T47D (cell line): Measurements from ENCODE around the gene VWA3A.
"Not testable (repeated sequence)": the region's sequence is repeated elsewhere in the genome, so short reads cannot be mapped to it uniquely, and the experiment has no call there.

Experiments used
- DNase-seq, 2 experiments: peaks; one replicate each; pipeline versions ENCODE4 v3.0.0 to v3.0.0-alpha.2; 2011 to 2012; ENCODE audit warnings: low read depth in 1 of 2, low spot score in 1 of 2
- JUND ChIP-seq: IDR thresholded peaks from 2 replicates; pipeline ENCODE4 v1.6.1; 2012; ENCODE audit warnings: low read depth
- in situ Hi-C: cut with HindIII; loops from 2 replicates; pipeline ENCODE4 v1.10.0; 2016; ENCODE audit warnings: low sequenced_read_pairs, low pct_unique_long_range_greater_than_20kb

VWA3A gene

GRCh38 chr16:22099256-22099975 is 7.1 kb downstream of the VWA3A start:
- no peak for TF ChIP-seq JUND
- in situ Hi-C loops: no loop called here
- no peak for DNase-seq

DNA sequence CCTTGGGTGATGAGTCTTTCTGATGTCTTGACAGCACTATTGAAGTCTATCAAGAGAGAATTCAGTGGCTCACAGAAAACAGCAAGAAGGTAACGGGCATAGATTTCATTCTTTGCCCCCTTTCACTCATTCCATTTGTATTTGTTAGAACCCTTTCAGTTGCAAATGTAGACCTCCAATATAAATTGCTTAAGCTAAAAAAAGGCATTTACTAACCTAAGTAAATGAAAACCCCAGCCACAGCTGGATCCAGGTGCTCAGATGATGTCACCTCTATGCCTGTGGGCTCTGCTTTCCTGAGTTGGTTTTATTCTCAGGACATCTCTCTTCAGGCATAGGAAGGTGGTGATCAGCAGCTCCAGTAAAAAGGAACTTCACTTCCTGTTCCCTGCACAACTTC is 11.1 kb downstream of the VWA3A start:
- DNase-seq: no peak
- in situ Hi-C loops: no loop called here

GRCh38 chr16:22109258-22109898 is 17.0 kb downstream of the VWA3A start:
- in situ Hi-C loops: no loop called here
- no peak for TF ChIP-seq JUND
- DNase-seq: no peak

More for the DNA sequence above, 11.1 kb downstream of the VWA3A start:
- TF ChIP-seq JUND: no peak

DNA sequence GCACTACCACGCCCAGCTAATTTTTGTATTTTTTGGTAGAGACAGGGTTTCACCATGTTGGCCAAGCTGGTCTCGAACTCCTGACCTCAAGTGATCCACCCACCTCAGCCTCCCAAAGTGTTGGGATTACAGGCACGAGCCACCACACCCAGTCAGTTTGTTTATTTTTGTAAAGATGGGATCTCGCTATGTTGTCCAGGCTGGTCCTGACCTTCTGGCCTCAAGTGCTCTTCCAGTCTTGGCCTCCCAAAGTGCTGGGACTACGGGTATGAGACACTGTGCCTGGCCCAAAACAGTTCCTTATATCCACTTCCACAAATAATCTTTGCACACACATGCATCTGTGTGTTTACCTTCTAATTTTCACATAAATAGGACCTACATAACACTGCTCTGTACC is 19.3 kb downstream of the VWA3A start:
- DNase-seq, in situ Hi-C loops: not testable (repeated sequence)

DNA sequence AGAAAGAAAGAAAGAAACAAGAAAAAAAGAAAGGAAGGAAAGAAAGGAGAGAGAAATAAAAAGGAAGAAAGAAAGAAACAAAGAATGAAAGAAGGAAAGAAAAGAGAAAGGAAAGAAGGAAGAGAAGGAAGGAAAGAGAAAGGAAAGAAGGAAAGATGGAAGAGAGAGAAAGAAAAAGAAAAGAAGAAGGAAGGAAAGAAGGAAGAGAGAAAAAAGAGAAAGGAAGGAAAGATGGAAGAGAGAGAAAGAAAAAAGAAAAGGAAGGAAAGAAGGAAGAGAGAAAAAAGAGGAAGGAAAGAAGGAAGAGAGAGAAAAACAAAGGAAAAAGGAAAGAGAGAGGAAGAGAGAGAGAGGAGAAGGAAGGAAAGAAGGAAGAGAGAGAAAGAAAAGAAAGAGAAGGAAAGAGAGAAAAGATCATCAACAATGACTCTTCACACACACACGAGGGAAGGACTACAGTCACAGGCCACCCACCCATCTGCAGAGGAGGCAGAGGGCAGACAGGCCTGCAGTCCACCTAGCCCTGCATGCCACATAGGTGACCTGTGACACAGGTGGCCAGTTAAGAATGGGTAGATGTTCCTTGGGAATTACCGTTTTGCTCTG is 23.9 kb downstream of the VWA3A start:
- DNase-seq: no peak
- in situ Hi-C loops: no loop called here
- no peak for TF ChIP-seq JUND

DNA sequence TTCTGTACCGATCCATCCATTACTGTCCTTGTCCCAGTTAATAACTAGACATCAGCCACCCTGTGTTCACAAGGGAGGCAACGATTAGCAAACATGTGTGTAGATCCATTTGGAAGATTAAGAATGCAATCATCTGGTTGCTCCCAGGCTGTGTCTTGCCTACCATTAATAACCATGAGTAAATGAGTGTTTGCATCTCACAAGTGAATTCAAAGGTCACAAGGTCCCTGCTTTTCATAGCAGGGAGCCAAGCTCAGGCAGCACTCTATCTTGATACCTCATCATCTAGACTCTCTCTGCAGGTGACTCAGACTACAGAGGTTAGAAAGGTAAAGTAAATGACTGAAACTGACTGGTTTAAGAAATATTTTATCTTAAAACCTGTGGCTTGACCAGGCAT is 25.3 kb downstream of the VWA3A start:
- DNase-seq: no peak
- in situ Hi-C loops: no loop called here
- no peak for TF ChIP-seq JUND

DNA sequence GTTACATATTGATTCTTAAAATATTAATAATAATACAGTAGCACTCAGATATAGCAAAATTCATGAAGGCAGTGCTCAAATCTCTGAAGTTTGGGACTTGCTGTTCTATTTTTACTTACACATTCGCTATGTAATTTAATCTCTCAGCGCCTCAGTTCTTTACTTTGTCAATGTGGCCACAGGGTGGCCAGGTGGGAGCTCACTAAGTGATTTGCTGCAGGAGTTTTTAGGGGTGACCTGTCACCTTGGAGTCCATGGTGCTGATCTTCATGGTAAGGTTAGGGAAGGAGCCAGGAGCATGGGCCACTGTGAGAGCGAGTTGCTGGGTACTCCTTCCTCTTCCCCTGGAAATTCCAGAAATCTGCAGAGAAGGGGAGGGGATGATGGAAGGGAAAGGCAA is 28.1 kb downstream of the VWA3A start:
- TF ChIP-seq JUND: no peak
- in situ Hi-C loops: no loop called here
- no peak for DNase-seq

DNA sequence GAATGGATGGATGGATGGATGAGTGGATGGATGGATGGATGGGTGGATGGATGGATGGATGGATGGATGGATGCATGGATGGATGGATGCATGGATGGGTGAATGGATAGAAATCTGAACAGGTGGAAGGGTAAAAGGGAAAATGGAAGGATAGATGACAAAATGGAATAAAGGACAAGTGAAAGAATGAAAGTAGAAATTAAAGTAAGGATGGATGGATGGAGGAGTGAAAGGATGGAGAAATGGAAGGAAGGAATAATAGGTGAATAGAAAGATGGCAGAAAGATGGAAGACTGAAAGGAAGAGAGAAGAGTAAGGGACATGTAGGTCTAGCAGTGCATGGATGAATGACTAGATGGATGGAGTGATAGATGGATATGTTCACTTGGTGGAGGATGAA is 29.9 kb downstream of the VWA3A start:
- in situ Hi-C loops: no loop called here
- DNase-seq: no peak
- no peak for TF ChIP-seq JUND

- in situ Hi-C loops: no loop called here
- peak in 1 of 2 experiments; percentile 15 for DNase-seq
- TF ChIP-seq JUND: no peak
These were observed 30.8 kb downstream of the VWA3A start for GRCh38 chr16:22123146-22123545.

DNA sequence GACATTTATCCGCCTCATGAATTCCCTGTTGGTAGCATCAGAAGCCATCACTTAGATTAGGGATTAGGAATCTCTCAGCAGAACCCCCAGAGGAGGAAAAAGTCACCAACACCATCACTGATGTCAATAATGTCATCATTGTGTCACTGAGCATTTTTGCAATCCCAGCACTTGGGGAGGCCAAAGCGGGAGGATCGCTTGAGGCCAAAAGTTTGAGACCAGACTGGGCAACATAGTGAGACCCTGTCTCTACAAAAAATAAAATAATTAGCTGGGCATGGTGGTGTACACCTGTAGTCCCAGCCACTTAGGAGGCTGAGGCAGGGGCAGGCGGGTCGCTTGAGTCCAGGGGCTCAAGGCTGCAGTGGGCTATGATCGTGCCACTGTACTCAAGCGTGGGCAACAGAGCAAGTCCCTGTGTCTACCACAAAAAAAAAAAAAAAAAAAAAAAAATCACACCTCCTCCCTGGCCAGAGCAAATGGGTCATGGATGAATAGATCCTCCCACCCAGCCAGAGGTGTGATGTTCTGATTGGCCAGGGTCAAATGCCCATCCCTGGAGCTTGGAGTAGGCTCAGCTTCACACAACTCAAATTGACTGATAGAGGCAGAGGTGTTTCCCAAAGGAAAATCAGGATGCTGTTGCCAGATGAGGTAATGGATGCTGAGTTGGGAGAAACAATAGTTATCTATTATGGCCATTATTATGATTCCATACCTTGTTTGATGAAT is 31.6 kb downstream of the VWA3A start:
- DNase-seq: no peak
- TF ChIP-seq JUND: no peak
- in situ Hi-C loops: no loop called here

- in situ Hi-C loops: no loop called here
- DNase-seq: no peak
- TF ChIP-seq JUND: no peak
These were observed 32.4 kb downstream of the VWA3A start for GRCh38 chr16:22124583-22125284.

- DNase-seq: no peak
- in situ Hi-C loops: no loop called here
- TF ChIP-seq JUND: no peak
These were observed 33.8 kb downstream of the VWA3A start for GRCh38 chr16:22126037-22126558.

DNA sequence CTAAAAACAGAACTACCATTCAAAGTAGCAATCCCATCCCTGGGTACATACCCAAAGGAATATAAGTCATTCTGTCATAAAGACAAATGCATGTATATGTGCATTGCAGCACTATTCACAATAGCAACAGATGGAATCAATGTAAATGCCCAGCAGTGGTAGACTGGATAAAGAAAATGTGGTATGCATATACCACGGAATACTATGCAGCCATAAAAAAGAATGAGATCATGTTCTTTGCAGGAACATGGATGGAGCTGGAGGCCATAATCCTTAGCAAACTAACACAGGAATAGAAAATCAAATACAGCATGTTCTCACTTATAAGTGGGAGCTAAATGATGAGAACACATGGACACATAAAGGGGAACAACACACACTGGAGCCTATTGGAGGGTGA is 36.2 kb downstream of the VWA3A start:
- DNase-seq, in situ Hi-C loops: not testable (repeated sequence)
